Pulmonary artery endothelial cell (primary cell): Measurements from ENCODE around the gene ZNF710. TPM values are rescaled to one million over a fixed set of nuclear protein-coding genes. Genes with fewer than 3 reads are reported as not detected.

Source experiments
- DNase-seq: peaks from one replicate; pipeline ENCODE4 v3.0.0-alpha.2; 2011; ENCODE audit warnings: low read depth, low spot score
- total RNA-seq: library from RNA; depleted of rRNA; stranded (reverse); fragments of >200 nt; gene quantifications from 2 replicates; pipeline ENCODE4 v1.2.3, GENCODE V29; 2014

Gene ZNF710
- total RNA-seq, 1 donor from 2014 or later = 16.0 TPM

GRCh38 chr15:89991312-89991711 lies 9.8 kb upstream of the ZNF710 start:
- DNase-seq = no peak

GRCh38 chr15:89993349-89993748 lies 7.8 kb upstream of the ZNF710 start:
- no peak for DNase-seq

GRCh38 chr15:89997079-89997478 lies 4.0 kb upstream of the ZNF710 start:
- DNase-seq = no peak

GRCh38 chr15:89998141-89998661 lies 2.9 kb upstream of the ZNF710 start:
- no peak for DNase-seq

DNA sequence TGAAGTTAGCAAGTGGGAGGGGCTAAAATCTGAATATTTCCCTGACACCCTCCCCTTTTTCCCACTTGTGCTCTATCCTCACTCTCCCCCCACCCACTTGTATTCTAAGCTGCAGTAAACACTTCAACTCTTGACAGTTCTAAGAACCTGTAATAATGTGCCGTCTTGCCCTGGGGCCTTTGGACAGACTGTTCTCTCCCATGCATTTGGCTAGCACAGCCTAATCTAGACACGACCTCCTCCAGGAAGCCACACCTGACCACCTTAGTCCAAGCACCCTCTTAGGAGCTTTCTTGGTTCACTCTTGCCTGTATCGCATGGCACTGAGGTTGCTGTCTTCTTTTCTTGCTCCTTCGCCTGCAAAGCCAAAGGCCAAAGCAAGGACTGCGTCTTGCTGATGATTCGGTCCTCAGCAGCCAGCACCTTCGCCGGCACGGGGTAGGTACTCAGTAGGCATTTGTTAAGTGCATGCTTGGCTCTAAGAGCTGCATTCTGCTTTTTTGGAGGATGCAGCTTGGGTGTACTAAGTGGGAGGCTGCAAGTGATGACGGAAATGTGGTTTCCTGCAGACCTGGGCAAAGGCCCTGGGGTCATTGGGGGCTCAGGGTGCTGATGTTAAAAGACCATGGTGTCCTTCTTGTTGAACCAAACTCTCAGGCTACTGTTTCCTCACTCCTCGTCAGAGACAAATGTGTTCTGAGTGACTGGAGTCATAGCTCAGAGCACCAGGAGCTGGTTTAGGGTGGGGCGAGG lies 2.0 kb upstream of the ZNF710 start:
- DNase-seq = no peak

DNA sequence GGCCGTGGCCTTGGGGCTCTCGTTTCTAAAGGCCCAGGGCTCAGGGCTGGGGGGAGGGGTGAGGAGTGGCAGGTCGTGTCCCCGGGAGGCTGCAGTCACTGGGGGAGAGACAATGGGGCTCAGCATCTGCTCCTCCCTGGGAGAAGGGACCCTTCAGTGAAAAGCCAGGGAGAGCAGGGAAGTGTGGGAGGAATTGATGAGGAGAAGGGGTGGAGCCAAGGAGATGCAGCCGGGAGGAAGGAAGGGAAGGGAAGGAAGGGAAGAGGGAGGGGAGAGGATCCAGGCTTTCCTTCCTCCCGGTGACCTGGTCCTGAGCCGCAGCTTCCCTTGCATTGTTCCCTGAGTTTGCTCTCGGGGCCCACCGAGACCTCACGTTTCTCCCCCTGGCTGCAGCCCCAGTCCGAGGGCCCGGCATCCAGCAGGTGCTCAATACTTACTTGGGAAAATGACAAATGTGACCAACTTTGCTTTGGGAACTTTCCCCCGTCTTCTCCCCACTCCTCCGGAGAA lies 1.4 kb upstream of the ZNF710 start:
- DNase-seq = no peak

DNA sequence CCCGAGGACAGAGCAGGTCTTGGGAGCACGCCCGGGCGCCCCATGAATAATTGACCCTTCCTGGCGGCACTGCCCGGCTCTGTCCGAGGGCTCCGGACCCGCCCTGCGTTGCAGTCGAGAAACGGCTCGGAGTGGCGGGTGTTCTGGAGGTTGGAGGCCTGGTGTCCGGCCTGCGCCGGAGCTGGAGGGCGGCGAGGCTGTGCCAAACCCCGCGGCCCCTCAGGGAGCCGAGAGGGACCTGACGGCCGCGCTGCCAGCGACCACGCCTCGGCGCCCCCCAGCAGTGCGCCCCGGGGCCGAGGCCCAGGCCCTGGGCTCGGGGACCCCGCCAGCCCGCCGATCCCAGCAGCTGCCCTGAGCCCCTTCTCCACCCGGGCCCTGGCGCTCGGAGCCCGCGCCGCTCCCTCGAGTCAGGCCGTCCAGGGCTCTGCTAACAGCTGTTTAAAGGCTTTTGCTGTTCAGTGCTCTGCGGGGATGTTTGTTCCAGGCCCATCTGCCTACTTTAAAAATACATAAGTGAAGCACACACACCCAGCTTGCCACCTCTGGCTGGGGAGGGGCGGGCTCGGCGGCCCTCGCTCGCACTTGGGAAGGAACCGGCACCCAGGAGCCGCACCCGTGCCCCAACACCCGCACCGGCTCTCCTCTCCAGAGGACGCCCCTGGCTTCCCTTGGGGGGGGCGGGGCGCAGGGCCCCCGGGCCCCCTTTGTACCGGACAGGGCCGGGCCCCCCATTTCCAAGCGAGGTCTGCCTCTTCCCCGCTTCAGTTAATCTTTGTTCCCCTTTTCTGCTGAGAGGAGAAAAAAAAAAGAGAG lies 730 bp upstream of the ZNF710 start:
- no peak for DNase-seq

DNA sequence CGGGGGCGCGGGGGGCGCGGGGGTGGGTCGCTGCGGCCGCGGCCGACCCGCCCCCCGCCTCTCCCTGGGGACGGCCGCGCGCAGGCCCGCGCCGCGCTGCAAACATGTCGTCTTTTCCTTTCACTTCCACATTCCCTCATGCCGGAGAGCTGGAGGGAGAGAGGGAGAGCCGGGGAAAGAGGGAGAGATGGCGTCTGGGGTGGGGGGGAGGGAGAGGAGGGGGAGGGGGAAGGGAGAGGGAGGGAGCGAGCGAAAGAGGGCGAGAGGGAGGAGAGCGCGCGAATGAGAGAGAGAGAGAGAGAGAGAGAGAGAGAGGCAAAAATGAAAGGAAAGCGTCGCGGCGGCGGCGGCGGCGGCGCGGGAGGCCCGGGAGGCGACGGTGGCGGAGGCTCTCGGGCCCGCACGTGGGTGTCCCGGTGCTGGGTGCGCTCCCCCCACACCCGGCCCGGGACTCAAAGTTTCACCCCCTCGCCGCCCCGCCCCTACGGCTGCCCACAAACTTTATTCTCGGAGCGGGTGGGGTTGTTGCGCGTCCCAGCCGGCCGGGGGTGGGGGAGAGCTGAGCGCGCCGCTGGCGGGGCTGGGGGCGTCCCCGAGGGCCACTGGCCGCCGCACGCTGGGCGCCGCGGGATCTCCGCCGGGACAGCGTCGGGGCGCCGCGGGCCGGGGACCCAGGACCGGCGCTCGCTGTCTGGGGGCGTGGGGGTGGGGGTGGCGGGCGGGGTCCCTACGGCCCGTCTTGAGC lies 731 bp downstream of the ZNF710 start:
- DNase-seq = no peak

GRCh38 chr15:90002428-90002844 lies 1.3 kb downstream of the ZNF710 start:
- DNase-seq = no peak

GRCh38 chr15:90003736-90004135 lies 2.6 kb downstream of the ZNF710 start:
- no peak for DNase-seq

DNA sequence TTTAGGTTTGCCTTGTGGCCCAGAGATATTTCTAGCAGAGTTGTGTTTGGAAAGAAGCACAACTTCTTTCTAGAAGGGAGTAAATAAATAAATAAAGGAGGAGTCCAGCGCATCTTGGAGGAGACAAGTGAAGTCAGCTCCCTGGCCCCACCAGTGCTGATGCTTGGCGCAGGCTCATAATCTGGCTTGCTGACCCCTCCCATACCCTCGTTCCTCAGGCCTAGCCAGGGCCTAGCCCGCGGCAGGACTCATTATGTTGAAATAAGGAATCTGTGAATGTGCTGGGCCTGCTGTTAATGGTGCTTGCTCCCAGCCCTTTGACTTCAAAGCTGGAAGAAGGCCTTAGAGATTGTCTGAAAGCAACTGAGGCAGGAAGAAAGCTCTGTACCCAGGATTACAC lies 3.1 kb downstream of the ZNF710 start:
- no peak for DNase-seq

GRCh38 chr15:90004671-90005070 lies 3.5 kb downstream of the ZNF710 start:
- peak; percentile 22 for DNase-seq

- no peak for DNase-seq
Measured at GRCh38 chr15:90006217-90007075, 5.3 kb downstream of the ZNF710 start.

GRCh38 chr15:90007076-90007460 lies 5.9 kb downstream of the ZNF710 start:
- DNase-seq = no peak

GRCh38 chr15:90008607-90009006 lies 7.5 kb downstream of the ZNF710 start:
- no peak for DNase-seq

DNA sequence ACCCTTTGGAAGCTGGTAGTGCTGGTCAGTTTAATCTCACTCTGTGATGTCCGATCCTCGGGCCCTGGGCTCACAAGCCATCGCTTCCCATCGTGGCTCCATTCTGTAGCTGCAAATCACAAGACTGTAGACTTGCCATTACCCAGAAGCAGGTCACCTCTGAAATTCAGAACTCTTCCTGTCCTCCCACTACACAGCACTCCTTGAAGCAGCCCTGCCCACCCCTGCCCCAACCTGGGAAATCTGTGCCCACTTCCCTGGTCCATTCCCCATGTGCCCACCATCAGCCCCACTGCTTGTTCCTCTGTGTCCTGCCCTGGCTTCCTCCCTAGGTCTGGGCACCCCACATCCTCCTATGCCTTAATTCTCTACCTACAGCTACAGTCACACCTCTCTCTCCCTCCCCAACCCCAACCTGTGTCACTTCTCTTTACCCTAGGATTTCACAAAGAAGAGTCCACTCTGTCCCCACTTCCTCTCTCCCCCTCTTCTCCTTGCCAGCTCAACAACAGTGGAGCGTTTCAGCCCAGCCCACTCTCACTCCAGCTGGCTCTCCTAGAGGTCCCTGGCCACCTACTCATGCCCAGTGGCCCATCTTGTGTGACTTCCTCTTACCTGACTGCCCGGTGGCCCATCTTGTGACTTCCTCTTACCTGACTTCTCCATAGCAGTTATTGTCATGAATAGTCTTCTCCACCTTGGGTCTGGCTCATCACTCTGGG lies 8.3 kb downstream of the ZNF710 start:
- no peak for DNase-seq

DNA sequence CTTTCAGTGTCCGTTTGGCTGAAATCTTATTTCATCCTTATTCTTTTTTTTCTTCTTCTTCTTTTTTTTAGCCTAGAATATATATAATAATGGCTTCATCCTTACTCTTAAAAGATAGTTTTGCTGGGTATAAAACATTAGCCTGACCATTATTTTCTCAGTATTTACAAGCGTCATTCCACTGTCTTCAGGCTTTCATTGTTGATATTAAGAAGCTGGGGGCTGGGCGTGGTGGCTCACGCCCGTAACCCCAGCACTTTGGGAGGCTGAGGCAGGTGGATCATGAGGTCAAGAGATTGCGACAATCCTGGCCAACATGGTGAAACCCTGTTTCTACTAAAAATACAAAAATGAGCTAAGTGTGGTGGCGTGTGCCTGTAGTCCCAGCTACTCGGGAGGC lies 10.6 kb downstream of the ZNF710 start:
- no peak for DNase-seq

GRCh38 chr15:90013503-90013937 lies 12.4 kb downstream of the ZNF710 start:
- no peak for DNase-seq

DNA sequence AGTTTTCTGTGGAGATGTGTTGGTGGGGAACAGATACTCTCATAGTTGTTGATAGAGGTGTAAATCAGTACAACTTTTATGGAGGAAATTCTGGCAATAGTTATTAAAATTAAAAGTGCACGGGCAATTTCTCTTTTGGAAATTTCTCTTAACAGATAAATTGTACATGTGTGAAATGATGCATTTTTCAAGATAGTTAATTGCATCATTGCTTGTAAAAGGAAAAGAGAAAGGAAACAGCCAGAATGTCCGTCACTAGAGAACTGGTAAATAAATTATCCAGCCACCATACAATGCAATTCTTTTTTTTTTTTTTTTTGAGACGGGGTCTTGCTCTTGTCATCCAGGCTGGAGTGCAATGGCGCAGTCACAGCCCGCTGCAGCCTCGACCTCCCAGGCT lies 14.2 kb downstream of the ZNF710 start:
- no peak for DNase-seq

DNA sequence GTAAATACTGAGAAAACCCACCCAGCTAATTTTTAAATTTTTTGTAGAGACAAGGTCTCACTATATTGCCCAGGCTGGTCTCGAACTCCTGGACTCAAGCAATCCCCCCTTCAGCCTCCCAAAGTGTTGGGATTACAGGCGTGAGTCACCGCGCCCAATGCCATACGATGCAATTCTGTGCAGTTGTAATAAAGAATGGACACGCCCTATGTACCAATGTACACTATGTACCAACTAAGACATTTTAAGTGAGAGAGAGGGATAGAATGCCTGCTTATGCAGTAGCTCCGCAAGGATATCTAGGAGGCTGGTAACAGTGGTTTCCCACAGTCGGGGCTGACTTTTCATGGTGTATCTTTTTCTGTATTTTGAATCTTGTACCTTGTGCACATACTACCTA lies 14.6 kb downstream of the ZNF710 start:
- no peak for DNase-seq
